Measurements from ENCODE around the gene RUSF1. TPM values are rescaled to one million over a fixed set of nuclear protein-coding genes. Genes with fewer than 3 reads are reported as not detected.

Gene RUSF1
- total and polyA plus RNA-seq, 9 of the 15 experiments (the other 6 are each of a cell fraction or from before 2014, with no cell fraction given), result 0.80 to 52.8 (median 27.6) TPM

DNA sequence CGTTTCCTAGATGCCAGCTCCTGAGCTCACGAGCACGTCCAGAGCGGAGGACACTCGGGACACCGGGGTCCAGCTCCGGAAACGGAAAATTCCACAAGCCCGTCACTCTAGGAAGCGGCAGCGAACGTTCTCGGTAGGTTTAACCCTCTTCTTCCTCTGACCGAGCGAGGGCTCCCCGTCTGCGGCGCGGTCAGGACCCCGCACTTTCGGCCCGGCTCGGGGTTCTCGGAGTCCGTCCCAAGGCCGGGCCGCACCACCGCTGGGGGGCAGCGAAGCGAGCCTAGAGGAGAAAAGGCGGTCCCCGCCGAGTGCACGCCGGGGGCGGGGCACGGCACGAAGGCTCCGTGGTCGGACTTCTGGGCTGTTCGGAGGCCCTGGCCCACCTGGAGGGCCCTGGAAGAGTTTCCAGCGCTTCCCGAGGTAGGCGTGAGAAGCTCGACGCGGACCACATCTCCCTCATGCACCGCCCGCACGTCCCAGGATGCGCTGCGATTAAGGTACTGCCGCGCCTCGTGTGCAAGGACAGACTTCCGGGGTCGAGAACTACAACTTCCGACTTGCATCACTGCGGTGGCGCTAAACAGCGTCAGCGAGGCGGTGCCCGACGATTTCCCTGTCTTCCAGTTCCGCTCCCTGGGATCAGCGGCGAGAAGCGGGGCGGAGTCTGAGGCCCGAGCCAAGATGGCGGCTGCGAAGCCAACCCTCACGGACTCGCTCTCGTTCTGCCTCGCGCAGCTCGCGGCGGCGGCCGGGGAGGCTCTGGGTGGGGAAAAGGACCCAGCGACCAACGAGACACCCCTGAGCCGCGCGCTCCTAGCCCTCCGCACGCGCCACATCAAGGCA is 49.1 kb downstream of the RUSF1 start, which contains the start of gene ARMC5 (continued):
- TF ChIP-seq, protein P1, sequence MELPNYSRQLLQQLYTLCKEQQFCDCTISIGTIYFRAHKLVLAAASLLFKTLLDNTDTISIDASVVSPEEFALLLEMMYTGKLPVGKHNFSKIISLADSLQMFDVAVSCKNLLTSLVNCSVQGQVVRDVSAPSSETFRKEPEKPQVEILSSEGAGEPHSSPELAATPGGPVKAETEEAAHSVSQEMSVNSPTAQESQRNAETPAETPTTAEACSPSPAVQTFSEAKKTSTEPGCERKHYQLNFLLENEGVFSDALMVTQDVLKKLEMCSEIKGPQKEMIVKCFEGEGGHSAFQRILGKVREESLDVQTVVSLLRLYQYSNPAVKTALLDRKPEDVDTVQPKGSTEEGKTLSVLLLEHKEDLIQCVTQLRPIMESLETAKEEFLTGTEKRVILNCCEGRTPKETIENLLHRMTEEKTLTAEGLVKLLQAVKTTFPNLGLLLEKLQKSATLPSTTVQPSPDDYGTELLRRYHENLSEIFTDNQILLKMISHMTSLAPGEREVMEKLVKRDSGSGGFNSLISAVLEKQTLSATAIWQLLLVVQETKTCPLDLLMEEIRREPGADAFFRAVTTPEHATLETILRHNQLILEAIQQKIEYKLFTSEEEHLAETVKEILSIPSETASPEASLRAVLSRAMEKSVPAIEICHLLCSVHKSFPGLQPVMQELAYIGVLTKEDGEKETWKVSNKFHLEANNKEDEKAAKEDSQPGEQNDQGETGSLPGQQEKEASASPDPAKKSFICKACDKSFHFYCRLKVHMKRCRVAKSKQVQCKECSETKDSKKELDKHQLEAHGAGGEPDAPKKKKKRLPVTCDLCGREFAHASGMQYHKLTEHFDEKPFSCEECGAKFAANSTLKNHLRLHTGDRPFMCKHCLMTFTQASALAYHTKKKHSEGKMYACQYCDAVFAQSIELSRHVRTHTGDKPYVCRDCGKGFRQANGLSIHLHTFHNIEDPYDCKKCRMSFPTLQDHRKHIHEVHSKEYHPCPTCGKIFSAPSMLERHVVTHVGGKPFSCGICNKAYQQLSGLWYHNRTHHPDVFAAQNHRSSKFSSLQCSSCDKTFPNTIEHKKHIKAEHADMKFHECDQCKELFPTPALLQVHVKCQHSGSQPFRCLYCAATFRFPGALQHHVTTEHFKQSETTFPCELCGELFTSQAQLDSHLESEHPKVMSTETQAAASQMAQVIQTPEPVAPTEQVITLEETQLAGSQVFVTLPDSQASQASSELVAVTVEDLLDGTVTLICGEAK (IDR thresholded peaks at IDR 0.05), result peak; percentile 91
- TF ChIP-seq, protein P1 (CRISPR knock-in tag; IDR thresholded peaks at IDR 0.05), result no peak
- TF ChIP-seq TAF9B (IDR thresholded peaks at IDR 0.05; ENCODE audit: partially characterized antibody) (peak; percentile 95), DEAF1 (CRISPR knock-in tag; IDR thresholded peaks at IDR 0.05) (peak; percentile 55; the same call in 1 of the 2 replicates), SMARCE1 (IDR thresholded peaks at IDR 0.05) (no peak), TEAD2 (tag; IDR thresholded peaks at IDR 0.05) (no peak)

Measured in K562 (cell line).